ENCODE data around the gene SMC3.

The SMC3 gene

GRCh38 chr10:110612629-110613028 lies 45.1 kb downstream of the SMC3 start:
- no peaks in the 10 kb centered on the region for H3K9me3 Mint-ChIP-seq
- no peak overlapping the region for H3K4me3 Mint-ChIP-seq
- H3K36me3 Mint-ChIP-seq (ENCODE audit: low read depth): no peaks in the 10 kb centered on the region
- TF ChIP-seq CTCF (IDR thresholded peaks at IDR 0.05): no peak
- peaks cover 35% of the 10 kb centered on the region for H3K4me1 Mint-ChIP-seq
- no peak overlapping the region for H3K27ac Mint-ChIP-seq
- peaks cover 6% of the 10 kb centered on the region for H3K27me3 Mint-ChIP-seq (ENCODE audit: low read depth, poor library complexity)
- DNase-seq: no peak

GRCh38 chr10:110613341-110613995 lies 46.0 kb downstream of the SMC3 start:
- TF ChIP-seq CTCF (IDR thresholded peaks at IDR 0.05): no peak
- no peak for DNase-seq
- Mint-ChIP-seq H3K9me3 (no peaks in the 10 kb centered on the region), H3K36me3 (ENCODE audit: low read depth) (no peaks in the 10 kb centered on the region), H3K27ac (no peak overlapping the region), H3K4me3 (no peak overlapping the region), H3K27me3 (ENCODE audit: low read depth, poor library complexity) (peaks cover 6% of the 10 kb centered on the region), H3K4me1 (peaks cover 43% of the 10 kb centered on the region)

- H3K9me3 Mint-ChIP-seq: no peaks in the 10 kb centered on the region
- H3K4me3 Mint-ChIP-seq: no peak overlapping the region
Observed at GRCh38 chr10:110613996-110614495, 46.6 kb downstream of the SMC3 start.

GRCh38 chr10:110615057-110615747 lies 47.7 kb downstream of the SMC3 start:
- Mint-ChIP-seq H3K9me3 (no peaks in the 10 kb centered on the region), H3K27ac (no peak overlapping the region), H3K36me3 (ENCODE audit: low read depth) (no peaks in the 10 kb centered on the region), H3K27me3 (ENCODE audit: low read depth, poor library complexity) (peaks cover 6% of the 10 kb centered on the region), H3K4me1 (peaks cover 47% of the 10 kb centered on the region), H3K4me3 (no peak overlapping the region)
- no peak for DNase-seq
- no peak for TF ChIP-seq CTCF (IDR thresholded peaks at IDR 0.05)

More at GRCh38 chr10:110613996-110614495, 46.6 kb downstream of the SMC3 start:
- H3K36me3 Mint-ChIP-seq (ENCODE audit: low read depth): no peaks in the 10 kb centered on the region
- H3K4me1 Mint-ChIP-seq: peaks cover 49% of the 10 kb centered on the region
- TF ChIP-seq CTCF (IDR thresholded peaks at IDR 0.05): no peak
- H3K27ac Mint-ChIP-seq: no peak overlapping the region
- no peak for DNase-seq
- H3K27me3 Mint-ChIP-seq (ENCODE audit: low read depth, poor library complexity): peaks cover 6% of the 10 kb centered on the region

GRCh38 chr10:110616493-110617033 lies 49.1 kb downstream of the SMC3 start:
- H3K4me3 Mint-ChIP-seq: no peak overlapping the region
- no peak overlapping the region for H3K27ac Mint-ChIP-seq
- no peak for TF ChIP-seq CTCF (IDR thresholded peaks at IDR 0.05)

More at GRCh38 chr10:110616493-110617033, 49.1 kb downstream of the SMC3 start:
- H3K4me1 Mint-ChIP-seq: peaks cover 42% of the 10 kb centered on the region
- peaks cover 6% of the 10 kb centered on the region for H3K27me3 Mint-ChIP-seq (ENCODE audit: low read depth, poor library complexity)
- H3K36me3 Mint-ChIP-seq (ENCODE audit: low read depth): no peaks in the 10 kb centered on the region
- no peak for DNase-seq
- H3K9me3 Mint-ChIP-seq: peaks cover under 1% of the 10 kb centered on the region

Data from nephron progenitor cell (in vitro differentiated cells).